Stromal cell of bone marrow (primary cell): Measurements from ENCODE around the gene PRKCA.
"Not testable (repeated sequence)": the region's sequence is repeated elsewhere in the genome, so short reads cannot be mapped to it uniquely, and the experiment has no call there.

Source experiments
- DNase-seq: peaks from one replicate; pipeline ENCODE4 v3.0.0-alpha.2; 2012; ENCODE audit warnings: low read depth

PRKCA gene

GRCh38 chr17:66326476-66327047 is 24.1 kb downstream of the PRKCA start:
- DNase-seq = no peak

- DNase-seq = no peak
Observed at GRCh38 chr17:66330646-66331037, 28.2 kb downstream of the PRKCA start.

DNA sequence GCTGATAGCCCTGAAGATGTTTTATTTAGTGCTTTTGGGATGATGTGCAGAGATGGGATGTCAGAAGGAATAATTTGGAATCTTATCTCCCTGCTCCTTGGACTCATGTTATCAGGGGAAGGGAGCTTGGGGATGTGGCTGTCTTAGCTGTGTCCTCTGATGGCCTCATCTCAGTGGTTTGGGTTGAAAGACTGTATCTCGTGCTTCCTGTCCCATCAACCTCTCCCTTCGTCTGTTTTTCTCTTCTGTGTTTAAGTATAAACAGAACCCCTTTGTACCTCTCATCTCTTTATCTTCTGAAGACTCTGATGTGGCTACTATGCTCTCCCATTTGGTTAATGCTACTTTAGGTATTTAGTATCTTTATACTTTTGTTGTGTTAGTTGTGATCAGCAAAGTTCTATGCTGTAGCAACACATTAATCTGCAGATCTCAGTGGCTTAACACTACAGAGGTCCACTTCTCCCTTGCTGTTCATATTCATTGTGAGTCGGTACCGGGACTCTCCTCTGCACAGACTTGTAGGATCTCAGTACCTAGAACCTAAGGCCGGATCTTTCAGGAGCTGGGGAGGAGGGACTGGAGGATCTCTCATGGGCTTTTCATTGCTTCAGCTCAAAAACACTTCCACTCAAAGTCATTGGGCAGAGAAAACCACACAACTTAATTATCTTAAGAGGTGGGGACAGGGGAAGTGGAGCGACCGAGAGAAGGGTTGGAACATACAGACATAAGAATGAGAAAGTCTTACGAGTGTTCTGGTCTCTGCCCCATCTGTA is 28.8 kb downstream of the PRKCA start:
- DNase-seq = no peak

DNA sequence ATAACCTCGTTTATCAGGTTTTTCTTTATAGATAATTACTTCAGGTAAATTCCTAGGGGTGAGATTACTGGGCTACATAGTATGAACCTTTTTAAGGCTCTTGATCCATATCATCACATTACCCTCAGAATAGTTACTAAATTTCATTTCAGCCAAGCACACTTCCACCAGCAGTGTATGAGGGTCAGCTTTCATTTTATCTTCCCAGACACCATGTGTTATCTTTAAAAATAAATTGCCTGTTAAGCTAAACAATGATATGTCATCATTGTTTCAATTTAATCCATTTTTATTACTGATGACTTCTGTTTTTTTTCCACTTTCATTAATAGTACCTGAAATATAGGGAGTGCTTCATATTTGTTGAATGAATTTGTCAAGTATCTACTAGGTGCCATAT is 33.4 kb downstream of the PRKCA start:
- DNase-seq = no peak

DNA sequence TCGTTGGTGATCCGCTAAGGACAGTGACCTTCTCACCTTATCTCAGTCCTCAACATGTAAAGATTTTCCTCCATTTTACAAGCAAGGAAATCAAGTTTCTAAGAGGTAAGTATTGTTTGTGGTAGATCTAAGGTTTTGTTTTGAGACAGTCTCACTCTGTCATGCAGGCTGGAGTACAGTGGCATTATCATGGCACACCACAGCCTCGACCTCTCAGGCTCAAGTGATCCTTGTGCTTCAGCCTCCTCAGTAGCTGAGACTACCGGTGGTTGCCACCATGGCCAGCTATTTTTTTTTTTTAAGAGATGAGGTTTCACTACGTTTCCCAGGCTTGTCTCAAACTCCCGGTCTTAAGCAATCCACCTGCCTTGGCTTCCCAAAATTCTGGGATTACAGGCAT is 34.9 kb downstream of the PRKCA start:
- no peak for DNase-seq

DNA sequence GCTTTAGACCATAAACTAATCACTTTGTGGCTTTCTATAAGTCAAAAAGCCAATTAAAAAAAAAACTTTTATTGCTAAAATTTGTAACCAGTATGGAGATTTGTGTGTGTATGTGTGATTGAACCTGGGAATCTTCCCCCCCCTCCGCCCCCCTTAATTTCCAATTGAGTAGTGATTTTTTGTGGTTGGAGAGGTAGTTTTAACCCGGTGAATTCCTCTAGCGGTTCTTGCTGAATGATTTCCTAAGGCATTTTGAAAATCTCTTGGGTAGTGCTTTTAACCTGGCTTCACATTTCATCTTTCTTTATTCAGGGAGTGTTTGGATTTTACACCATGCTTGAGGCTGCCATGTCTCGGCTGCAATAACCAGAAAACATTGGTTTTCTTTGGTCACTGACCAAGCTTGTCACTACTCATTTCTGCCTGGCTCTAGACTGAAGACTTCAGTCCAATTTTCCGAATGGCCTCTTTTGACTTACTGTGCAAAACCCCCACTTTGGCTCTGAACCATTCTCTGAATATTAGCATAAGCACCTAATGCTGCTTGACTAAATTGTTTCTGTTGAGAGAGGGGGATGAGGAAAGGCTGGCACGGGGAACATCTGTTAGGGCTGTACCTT is 35.6 kb downstream of the PRKCA start:
- peak; percentile 74 for DNase-seq

DNA sequence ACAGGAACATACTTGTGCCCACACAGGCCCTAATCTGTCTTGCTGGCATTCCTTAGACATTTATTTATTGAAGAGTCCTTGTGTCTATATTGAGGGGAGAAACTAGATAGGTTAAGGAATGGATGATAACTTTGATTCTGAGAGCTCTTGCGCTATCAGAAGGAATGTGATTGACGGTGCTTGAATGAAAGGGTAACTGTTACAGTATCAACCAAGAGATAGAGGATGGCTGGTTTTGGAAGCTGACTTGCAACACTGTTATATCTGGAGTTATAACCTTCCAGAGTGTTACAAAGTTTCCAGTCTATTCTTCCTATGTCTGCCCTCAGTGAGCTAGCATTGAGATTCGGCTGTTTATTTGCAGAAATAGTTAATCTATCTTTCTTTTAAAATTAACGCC is 36.5 kb downstream of the PRKCA start:
- no peak for DNase-seq

GRCh38 chr17:66339561-66339960 is 37.1 kb downstream of the PRKCA start:
- no peak for DNase-seq

DNA sequence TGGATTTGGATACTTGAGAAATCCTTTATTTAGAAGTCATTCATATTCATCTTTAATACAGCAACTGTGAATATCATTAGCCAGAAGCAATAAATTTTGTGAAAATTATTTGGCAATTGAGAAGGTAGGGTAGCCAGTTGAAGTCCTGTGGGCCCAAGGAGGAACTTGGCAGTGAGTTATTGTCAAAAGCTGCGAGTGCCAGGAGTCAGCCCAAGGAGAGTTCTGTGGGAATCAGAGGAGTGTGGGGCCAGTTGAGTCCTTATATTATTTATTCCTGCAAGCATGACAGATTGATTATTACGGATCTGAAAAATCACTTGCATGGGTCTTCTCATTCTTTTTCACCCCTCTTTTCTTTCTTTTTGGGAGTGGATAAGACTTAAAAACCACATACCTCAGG is 38.3 kb downstream of the PRKCA start:
- DNase-seq = no peak

- no peak for DNase-seq
Observed at GRCh38 chr17:66341462-66341861, 39.0 kb downstream of the PRKCA start.

DNA sequence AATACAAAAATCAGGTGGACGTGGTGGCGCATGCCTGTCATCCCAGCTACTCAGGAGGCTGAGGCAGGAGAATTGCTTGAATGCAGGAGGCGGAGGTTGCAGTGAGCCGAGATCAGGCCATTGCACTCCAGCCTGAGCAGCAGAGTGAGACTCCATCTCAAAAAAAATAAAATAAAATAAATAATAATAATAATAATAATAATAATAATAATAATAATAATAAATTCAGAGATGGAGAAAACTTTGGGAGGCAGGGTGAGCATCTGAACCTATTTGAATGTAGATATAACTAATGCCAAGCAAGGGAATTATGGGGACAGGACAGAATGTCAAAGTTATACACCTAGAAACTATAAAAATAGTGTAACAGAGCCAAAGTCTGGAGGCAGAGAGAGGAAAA is 39.9 kb downstream of the PRKCA start:
- not testable (repeated sequence) for DNase-seq

GRCh38 chr17:66343531-66344078 is 41.2 kb downstream of the PRKCA start:
- DNase-seq = no peak

- DNase-seq = no peak
Observed at GRCh38 chr17:66344473-66344872, 42.1 kb downstream of the PRKCA start.

DNA sequence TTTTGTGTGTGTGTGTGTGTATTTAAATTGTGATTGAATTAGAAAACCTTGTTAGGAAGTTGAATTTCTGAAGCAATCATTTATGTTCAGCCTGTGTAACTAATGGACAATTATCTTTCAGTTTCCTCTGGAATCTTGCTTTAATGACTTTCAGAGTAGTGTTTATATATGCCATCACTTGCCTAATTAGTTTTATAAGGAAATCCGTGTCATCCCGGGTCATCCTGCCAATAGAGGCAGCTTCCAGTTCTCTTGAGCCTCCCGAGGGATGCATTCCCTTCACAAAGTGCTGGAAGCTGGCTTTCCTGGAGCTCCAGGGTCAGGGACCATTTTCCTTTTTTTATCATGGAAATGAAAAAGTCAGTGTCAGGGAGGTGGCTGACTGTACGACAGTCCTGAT is 42.9 kb downstream of the PRKCA start:
- no peak for DNase-seq

DNA sequence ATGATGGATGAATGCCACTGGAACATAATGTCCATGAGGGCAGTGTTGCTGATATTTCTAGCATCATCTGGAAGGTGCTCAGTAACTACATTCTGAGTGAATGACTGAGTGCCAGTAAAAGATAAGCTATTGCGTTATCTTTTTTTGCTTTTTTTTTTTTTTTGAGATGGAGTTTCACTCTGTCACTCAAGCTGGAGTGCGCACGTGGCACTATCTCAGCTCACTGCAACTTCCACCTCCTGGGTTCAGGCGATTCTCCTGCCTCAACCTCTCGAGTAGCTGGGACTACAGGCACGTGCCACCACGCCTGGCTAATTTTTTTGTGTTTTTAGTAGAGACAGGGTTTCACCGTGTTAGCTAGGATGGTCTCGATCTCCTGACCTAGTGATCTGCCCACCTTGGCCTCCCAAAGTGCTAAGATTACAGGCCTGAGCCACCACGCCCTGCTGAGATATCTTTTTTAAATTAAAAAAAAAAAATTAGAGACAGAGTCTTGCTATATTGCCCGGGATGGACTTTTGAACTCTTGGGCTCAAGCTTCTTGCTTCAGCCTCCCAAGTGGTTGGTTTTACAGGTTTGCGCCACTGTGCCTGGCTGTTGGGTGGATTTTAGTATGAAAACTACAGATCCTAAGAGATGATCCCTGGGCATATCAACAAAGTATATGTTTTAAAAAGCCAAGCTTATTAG is 43.7 kb downstream of the PRKCA start:
- not testable (repeated sequence) for DNase-seq

- no peak for DNase-seq
Observed at GRCh38 chr17:66347661-66348514, 45.5 kb downstream of the PRKCA start.

GRCh38 chr17:66348584-66349165 is 46.3 kb downstream of the PRKCA start:
- peak; percentile 44 for DNase-seq

GRCh38 chr17:66349521-66350254 is 47.3 kb downstream of the PRKCA start:
- no peak for DNase-seq

DNA sequence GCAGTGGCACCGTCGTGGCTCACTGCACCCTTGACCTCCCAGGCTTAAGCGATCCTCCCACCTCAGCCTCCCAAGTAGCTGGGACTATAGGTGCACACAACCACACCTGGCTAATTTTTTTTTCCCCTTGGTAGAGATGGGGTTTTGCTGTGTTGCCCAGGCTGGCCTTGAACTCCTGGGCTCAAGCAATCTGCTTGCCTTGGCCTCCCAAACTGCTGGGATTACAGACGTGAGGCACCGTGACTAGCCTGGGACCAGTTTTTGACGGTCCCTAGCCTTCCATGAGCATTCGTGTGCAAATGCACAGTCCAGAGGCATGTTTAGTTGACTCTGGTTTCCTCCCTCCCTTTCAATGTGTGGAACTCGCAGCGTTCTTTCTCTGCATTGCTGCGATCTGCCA is 48.2 kb downstream of the PRKCA start:
- DNase-seq = not testable (repeated sequence)

DNA sequence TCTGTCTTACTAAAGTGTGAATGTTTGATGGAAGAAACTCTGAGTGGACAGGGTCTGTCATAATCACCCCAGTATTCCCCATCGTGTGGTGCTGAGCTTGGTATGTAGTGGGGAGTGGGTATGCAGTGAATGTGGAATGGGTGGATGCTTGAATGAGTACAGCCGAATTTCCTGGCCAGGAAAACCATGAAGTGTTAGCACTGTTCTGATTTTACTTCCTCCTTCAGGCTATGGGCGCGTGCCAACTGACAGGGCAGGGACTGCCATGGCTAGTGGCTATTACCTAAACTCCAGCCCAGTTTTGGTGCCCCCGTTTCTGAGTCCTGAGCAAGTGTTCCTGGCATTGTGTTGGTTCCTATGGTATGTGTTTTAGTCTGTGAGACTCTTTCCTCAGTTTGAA is 48.6 kb downstream of the PRKCA start:
- DNase-seq = no peak

GRCh38 chr17:66351701-66352100 is 49.3 kb downstream of the PRKCA start:
- DNase-seq = no peak
